Transverse colon (tissue), 4 donors: Measurements from ENCODE around the gene DPP8.

Experiments
- POLR2A ChIP-seq: fragments of 450-650 bp; IDR thresholded peaks from one replicate; pipeline ENCODE4 v1.6.1; 2016; ENCODE audit warnings: antibody characterized with exemption, mild to moderate bottlenecking, moderate library complexity
- POLR2AphosphoS5 ChIP-seq, 3 donors: sonication (generic); formaldehyde crosslinking; IDR thresholded peaks; one replicate each; pipeline ENCODE4 v1.6.1; 2016; ENCODE audit warnings: antibody characterized with exemption in 3 of 3
- TF ChIP-seq, protein P1 (sequence below), 5 experiments: fragments of 200-600 bp in 3 of 5; fragments of 450-650 bp in 2 of 5; sonication (generic) in 3 of 5; IDR thresholded peaks; 1 replicate in 2 of 5; 2 replicates in 3 of 5; pipeline ENCODE4 v1.5.1; 2016 to 2017; ENCODE audit warnings: antibody characterized with exemption in 5 of 5, inconsistent platforms in 3 of 5, mild to moderate bottlenecking in 2 of 5, moderate library complexity in 1 of 5

GRCh38 chr15:65399001-65399706 is 118.3 kb downstream of the DPP8 start:
- no peak for TF ChIP-seq POLR2A
- TF ChIP-seq, protein P1, sequence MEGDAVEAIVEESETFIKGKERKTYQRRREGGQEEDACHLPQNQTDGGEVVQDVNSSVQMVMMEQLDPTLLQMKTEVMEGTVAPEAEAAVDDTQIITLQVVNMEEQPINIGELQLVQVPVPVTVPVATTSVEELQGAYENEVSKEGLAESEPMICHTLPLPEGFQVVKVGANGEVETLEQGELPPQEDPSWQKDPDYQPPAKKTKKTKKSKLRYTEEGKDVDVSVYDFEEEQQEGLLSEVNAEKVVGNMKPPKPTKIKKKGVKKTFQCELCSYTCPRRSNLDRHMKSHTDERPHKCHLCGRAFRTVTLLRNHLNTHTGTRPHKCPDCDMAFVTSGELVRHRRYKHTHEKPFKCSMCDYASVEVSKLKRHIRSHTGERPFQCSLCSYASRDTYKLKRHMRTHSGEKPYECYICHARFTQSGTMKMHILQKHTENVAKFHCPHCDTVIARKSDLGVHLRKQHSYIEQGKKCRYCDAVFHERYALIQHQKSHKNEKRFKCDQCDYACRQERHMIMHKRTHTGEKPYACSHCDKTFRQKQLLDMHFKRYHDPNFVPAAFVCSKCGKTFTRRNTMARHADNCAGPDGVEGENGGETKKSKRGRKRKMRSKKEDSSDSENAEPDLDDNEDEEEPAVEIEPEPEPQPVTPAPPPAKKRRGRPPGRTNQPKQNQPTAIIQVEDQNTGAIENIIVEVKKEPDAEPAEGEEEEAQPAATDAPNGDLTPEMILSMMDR (IDR thresholded peaks at IDR 0.05) = no peak
- TF ChIP-seq POLR2AphosphoS5 (IDR thresholded peaks at IDR 0.05) = no peak
